B cell (primary cell): Measurements from ENCODE around the gene DSG1. TPM values are rescaled to one million over a fixed set of nuclear protein-coding genes. Genes with fewer than 3 reads are reported as not detected.

Source experiments
- ATAC-seq: fragments of 200-7000 bp; cut with Tn5 transposase; one replicate; pipeline ENCODE4 v1.10.0; 2021; ENCODE audit warnings: low read depth, mild to moderate bottlenecking, moderate number of reproducible peaks, moderate library complexity
- CTCF ChIA-PET: fragments of 350-600 bp; sonication (Branson Sonifier 250); formaldehyde crosslinking; loops from one replicate; lab custom pipeline; 2021; ENCODE audit warnings: antibody characterized with exemption, inconsistent platforms; lab: Charles Lee
- POLR2A ChIA-PET: fragments of 350-600 bp; sonication (Branson Sonifier 250); formaldehyde crosslinking; loops from one replicate; lab custom pipeline; 2021; ENCODE audit warnings: antibody characterized with exemption; lab: Charles Lee
- DNase-seq: peaks from one replicate; pipeline ENCODE4 v3.0.0; 2013
- H2AFZ ChIP-seq: 2 replicates; pipeline ENCODE4 v1.6.1; 2012; ENCODE audit warnings: mild to moderate bottlenecking, low read depth, low read length; ENCODE audit not compliant: insufficient read depth, poor library complexity, severe bottlenecking
- H3K27ac ChIP-seq, 2 donors: 1 replicate in 1 of 2; 2 replicates in 1 of 2; pipeline ENCODE4 v1.5.1; 2012 to 2013; ENCODE audit warnings: low read length in 2 of 2, mild to moderate bottlenecking in 2 of 2, moderate library complexity in 1 of 2
- H3K27me3 ChIP-seq, 4 experiments: fragments of 200-600 bp in 1 of 4; sonication (generic) in 1 of 4; replicated peaks in 1 of 4; 1 replicate in 2 of 4; 2 replicates in 2 of 4; pipeline versions ENCODE4 v1.6.1 to v1.7.0; 2013 to 2016; ENCODE audit warnings: low read length in 3 of 4, mild to moderate bottlenecking in 2 of 4, mixed read lengths in 1 of 4, moderate library complexity in 1 of 4; ENCODE audit not compliant: insufficient read depth in 4 of 4, control insufficient read depth in 3 of 4; ENCODE audit errors: control extremely low read depth in 1 of 4
- H3K36me3 ChIP-seq, 2 experiments: replicated peaks in 1 of 2; 1 replicate in 1 of 2; 2 replicates in 1 of 2; pipeline versions ENCODE4 v1.6.1 to v1.7.1; 2013; ENCODE audit warnings: low read length in 1 of 2; ENCODE audit not compliant: insufficient read depth in 2 of 2, control insufficient read depth in 1 of 2; ENCODE audit errors: control extremely low read depth in 1 of 2, extremely low read depth in 1 of 2
- H3K4me1 ChIP-seq, 2 donors: fragments of 200-600 bp in 1 of 2; sonication (generic) in 1 of 2; 1 replicate in 1 of 2; 2 replicates in 1 of 2; pipeline versions ENCODE4 v1.5.1 to v1.6.1; 2013 to 2017; ENCODE audit warnings: low read length in 2 of 2; ENCODE audit not compliant: control insufficient read depth in 2 of 2, insufficient read depth in 2 of 2
- H3K4me2 ChIP-seq: replicated peaks from 2 replicates; pipeline ENCODE3; 2012; ENCODE audit warnings: mild to moderate bottlenecking, low read depth, low read length; ENCODE audit not compliant: poor library complexity, severe bottlenecking
- H3K4me3 ChIP-seq, 5 experiments: fragments of 200-600 bp in 1 of 5; sonication (generic) in 1 of 5; 1 replicate in 3 of 5; 2 replicates in 2 of 5; pipeline versions ENCODE4 v1.5.1 to v1.7.0; 2011 to 2016; ENCODE audit warnings: low read length in 4 of 5, mild to moderate bottlenecking in 4 of 5, low read depth in 2 of 5, control low read depth in 1 of 5, moderate library complexity in 1 of 5; ENCODE audit not compliant: insufficient read depth in 1 of 5; ENCODE audit errors: control extremely low read depth in 1 of 5, extremely low read depth in 1 of 5
- H3K79me2 ChIP-seq: fragments of 200-600 bp; sonication (generic); one replicate; pipeline ENCODE4 v1.6.0; 2016; ENCODE audit warnings: low read length; ENCODE audit not compliant: control insufficient read depth, insufficient read depth
- H3K9ac ChIP-seq: fragments of 200-600 bp; sonication (generic); 2 replicates; pipeline ENCODE4 v1.6.1; 2017; ENCODE audit warnings: mild to moderate bottlenecking, low read length, moderate library complexity
- H3K9me3 ChIP-seq, 3 donors: one replicate each; pipeline versions ENCODE4 v1.6.1 to v1.7.1; 2013; ENCODE audit warnings: low read length in 2 of 3; ENCODE audit not compliant: control insufficient read depth in 2 of 3, insufficient read depth in 1 of 3; ENCODE audit errors: control extremely low read depth in 1 of 3
- H4K20me1 ChIP-seq: 2 replicates; pipeline ENCODE4 v1.6.0; 2012; ENCODE audit warnings: mild to moderate bottlenecking, low read length; ENCODE audit not compliant: insufficient read depth, control insufficient read depth, poor library complexity, severe bottlenecking
- H3K27ac Mint-ChIP-seq: one replicate; pipeline ENCODE4 v1.8.0; 2021; ENCODE audit warnings: mixed read lengths
- H3K27me3 Mint-ChIP-seq: one replicate; pipeline ENCODE4 v1.8.0; 2021; ENCODE audit warnings: mixed read lengths
- H3K4me1 Mint-ChIP-seq: one replicate; pipeline ENCODE4 v1.8.0; 2021; ENCODE audit warnings: mixed read lengths
- H3K4me3 Mint-ChIP-seq: one replicate; pipeline ENCODE4 v1.8.0; 2021; ENCODE audit warnings: mixed read lengths
- H3K9me3 Mint-ChIP-seq: one replicate; pipeline ENCODE4 v1.8.0; 2022; ENCODE audit warnings: mixed read lengths; ENCODE audit not compliant: insufficient read depth
- EZH2 ChIP-seq: IDR thresholded peaks from 2 replicates; pipeline ENCODE4 v1.6.1; 2012; ENCODE audit warnings: borderline replicate concordance, low read depth, mild to moderate bottlenecking, moderate library complexity, low read length; ENCODE audit not compliant: insufficient read depth, poor library complexity, severe bottlenecking
- WGBS: methylation state at CpG from one replicate; pipeline ENCODE4 v1.1.5; 2013; ENCODE audit warnings: missing lambda C conversion rate; ENCODE audit not compliant: insufficient coverage; 5-methylcytosine and 5-hydroxymethylcytosine counted together
- intact Hi-C: fragments of 100-400 bp; cut with micrococcal nuclease; formaldehyde crosslinking; loops from one replicate; pipeline ENCODE4 v1.10.0; 2022
- polyA plus RNA-seq: library from polyadenylated mRNA; depleted of rRNA; stranded (reverse); fragments of >200 nt; gene quantifications from 2 replicates; pipeline ENCODE4 v1.2.3, GENCODE V29; 2012
- total RNA-seq, 2 donors: library from RNA; stranded (reverse); fragments of 120-200 nt in 1 of 2; gene quantifications; 1 replicate in 1 of 2; 2 replicates in 1 of 2; pipeline versions ENCODE4 v1.2.3 to v1.2.4, GENCODE V29; 2013 to 2022
- TF ChIP-seq, protein P1 (sequence below): fragments of 200-600 bp; IDR thresholded peaks from one replicate; pipeline ENCODE4 v1.8.0; 2022; ENCODE audit warnings: antibody characterized with exemption, mild to moderate bottlenecking

The DSG1 gene
- total and polyA plus RNA-seq, 2 donors (not counting 1 experiment from before 2014, with no cell fraction given) = not detected

DNA sequence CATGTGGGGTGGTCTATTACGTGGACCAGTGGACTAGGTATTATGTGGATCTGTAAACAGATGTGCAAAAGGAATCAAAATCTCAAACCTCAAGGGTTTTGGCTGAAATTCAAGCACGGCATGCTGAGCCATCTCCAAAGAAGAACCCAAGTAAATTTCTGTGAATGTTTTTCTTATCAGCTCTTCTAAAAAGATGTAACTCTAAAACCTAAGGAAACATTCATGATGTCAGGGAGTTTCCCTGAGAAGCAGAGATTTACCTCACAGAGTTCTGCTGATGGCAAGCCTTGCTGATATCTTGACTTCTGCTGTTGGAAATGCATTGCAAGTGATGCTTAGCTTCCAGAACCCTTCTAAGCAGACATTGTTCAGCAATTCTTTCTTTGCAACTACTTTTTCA, 80.2 kb downstream of the DSG1 start:
- H3K9me3 Mint-ChIP-seq = no peaks in the 10 kb centered on the region
- DNase-seq (no peak), ATAC-seq (no peak)
- POLR2A ChIA-PET = no interaction called here
- Histone ChIP-seq H3K4me3 (no peak overlapping the region), H2AFZ (no peak overlapping the region), H3K36me3 (no peaks in the 10 kb centered on the region), H4K20me1 (no peaks in the 10 kb centered on the region), H3K4me2 (no peak overlapping the region), H3K9me3 (no peaks in the 10 kb centered on the region), H3K4me1 (no peaks in the 10 kb centered on the region), H3K79me2 (no peaks in the 10 kb centered on the region), H3K9ac (no peak overlapping the region), H3K27ac (no peak overlapping the region), H3K27me3 (no peaks in the 10 kb centered on the region)
- H3K4me1 Mint-ChIP-seq = no peaks in the 10 kb centered on the region
- whole genome bisulfite sequencing = no CpG with 5 or more reads among the region's 2 CpGs
- CTCF ChIA-PET = no interaction called here
- H3K27ac Mint-ChIP-seq = no peak overlapping the region
- intact Hi-C loops = no loop called here
- no peak for TF ChIP-seq EZH2
- H3K4me3 Mint-ChIP-seq = no peak overlapping the region
- no peaks in the 10 kb centered on the region for H3K27me3 Mint-ChIP-seq

DNA sequence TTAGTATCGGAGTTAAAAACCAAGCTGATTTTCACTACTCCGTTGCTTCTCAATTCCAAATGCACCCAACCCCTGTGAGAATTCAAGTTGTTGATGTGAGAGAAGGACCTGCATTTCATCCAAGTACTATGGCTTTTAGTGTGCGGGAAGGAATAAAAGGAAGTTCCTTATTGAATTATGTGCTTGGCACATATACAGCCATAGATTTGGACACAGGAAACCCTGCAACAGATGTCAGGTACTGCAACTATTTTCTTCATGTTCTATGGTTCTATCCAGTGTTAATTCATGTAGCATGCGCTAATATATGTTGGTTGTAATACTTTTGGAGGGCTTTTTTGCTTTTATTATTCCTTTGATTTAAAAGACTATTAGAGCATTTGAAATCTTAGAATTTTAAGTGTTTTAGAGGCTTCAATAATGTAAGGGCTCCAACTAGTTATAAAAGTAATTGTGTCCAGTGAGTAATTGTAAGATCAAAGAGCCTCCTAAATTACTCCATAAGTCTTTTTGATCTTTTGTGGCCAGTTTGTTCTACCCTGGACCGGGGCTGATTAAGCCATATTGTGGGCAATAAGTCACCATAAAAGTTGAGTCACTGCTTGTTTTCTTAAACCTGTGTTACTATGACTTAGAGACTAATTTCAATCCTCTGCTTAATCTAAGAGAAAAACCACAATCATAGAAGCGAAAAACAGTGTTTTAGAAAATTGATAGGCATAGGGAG, 81.5 kb downstream of the DSG1 start:
- Histone ChIP-seq H3K9ac (no peak overlapping the region), H3K36me3 (no peaks in the 10 kb centered on the region), H3K4me3 (no peak overlapping the region), H2AFZ (no peak overlapping the region), H3K27ac (no peak overlapping the region), H3K4me2 (no peak overlapping the region), H4K20me1 (no peaks in the 10 kb centered on the region), H3K4me1 (no peaks in the 10 kb centered on the region), H3K27me3 (no peaks in the 10 kb centered on the region), H3K9me3 (no peaks in the 10 kb centered on the region), H3K79me2 (no peaks in the 10 kb centered on the region)
- intact Hi-C loops = no loop called here
- Mint-ChIP-seq H3K4me1 (no peaks in the 10 kb centered on the region), H3K27ac (no peak overlapping the region), H3K4me3 (no peak overlapping the region), H3K27me3 (no peaks in the 10 kb centered on the region), H3K9me3 (no peaks in the 10 kb centered on the region)
- ATAC-seq (no peak), DNase-seq (no peak)
- no peak for TF ChIP-seq EZH2
- TF ChIP-seq, protein P1, sequence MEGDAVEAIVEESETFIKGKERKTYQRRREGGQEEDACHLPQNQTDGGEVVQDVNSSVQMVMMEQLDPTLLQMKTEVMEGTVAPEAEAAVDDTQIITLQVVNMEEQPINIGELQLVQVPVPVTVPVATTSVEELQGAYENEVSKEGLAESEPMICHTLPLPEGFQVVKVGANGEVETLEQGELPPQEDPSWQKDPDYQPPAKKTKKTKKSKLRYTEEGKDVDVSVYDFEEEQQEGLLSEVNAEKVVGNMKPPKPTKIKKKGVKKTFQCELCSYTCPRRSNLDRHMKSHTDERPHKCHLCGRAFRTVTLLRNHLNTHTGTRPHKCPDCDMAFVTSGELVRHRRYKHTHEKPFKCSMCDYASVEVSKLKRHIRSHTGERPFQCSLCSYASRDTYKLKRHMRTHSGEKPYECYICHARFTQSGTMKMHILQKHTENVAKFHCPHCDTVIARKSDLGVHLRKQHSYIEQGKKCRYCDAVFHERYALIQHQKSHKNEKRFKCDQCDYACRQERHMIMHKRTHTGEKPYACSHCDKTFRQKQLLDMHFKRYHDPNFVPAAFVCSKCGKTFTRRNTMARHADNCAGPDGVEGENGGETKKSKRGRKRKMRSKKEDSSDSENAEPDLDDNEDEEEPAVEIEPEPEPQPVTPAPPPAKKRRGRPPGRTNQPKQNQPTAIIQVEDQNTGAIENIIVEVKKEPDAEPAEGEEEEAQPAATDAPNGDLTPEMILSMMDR = no peak
- POLR2A ChIA-PET = no interaction called here
- CTCF ChIA-PET = no interaction called here
- WGBS = no CpG with 5 or more reads among the region's 6 CpGs
